ENCODE measurements around the gene EFNA1.
A peak's percentile ranks its signal among the peaks of the same experiment; 100 is the strongest.

The EFNA1 gene

GRCh38 chr1:155170101-155170785 is 42.6 kb downstream of the EFNA1 start:
- ATAC-seq (ENCODE audit: insufficient read depth, low read depth): no peak
- Histone ChIP-seq H3K79me2 (ENCODE audit: insufficient read depth, low read length) (peaks cover 19% of the 10 kb centered on the region), H3K4me2 (ENCODE audit: insufficient read depth, low read length) (no peak overlapping the region), H3K27me3 (ENCODE audit: insufficient read depth, low read length, poor library complexity) (no peaks in the 10 kb centered on the region), H3K4me1 (ENCODE audit: insufficient read depth, low read length) (peaks cover 52% of the 10 kb centered on the region), H4K20me1 (ENCODE audit: insufficient read depth, low read length) (peaks cover 3% of the 10 kb centered on the region; the same call in 1 of the 2 replicates), H3K9me3 (ENCODE audit: insufficient read depth, low read length, severe bottlenecking) (no peaks in the 10 kb centered on the region), H2AFZ (ENCODE audit: low read depth, low read length) (no peak overlapping the region), H3K36me3 (ENCODE audit: insufficient read depth, low read length) (peaks cover 23% of the 10 kb centered on the region), H3K4me3 (ENCODE audit: low read depth in 1 of 2, low read length in 2 of 2) (no peak overlapping the region), H3K9ac (ENCODE audit: low read depth, low read length) (no peak overlapping the region), H3K27ac (ENCODE audit: low read length) (no peak overlapping the region)
- DNase-seq: no peak
- TF ChIP-seq CTCF (IDR thresholded peaks at IDR 0.05; ENCODE audit: borderline replicate concordance, extremely low read depth, low read length, poor library complexity, severe bottlenecking) (no peak), EZH2 (IDR thresholded peaks at IDR 0.05; ENCODE audit: borderline replicate concordance, low read depth, low read length, severe bottlenecking) (no peak)

DNA sequence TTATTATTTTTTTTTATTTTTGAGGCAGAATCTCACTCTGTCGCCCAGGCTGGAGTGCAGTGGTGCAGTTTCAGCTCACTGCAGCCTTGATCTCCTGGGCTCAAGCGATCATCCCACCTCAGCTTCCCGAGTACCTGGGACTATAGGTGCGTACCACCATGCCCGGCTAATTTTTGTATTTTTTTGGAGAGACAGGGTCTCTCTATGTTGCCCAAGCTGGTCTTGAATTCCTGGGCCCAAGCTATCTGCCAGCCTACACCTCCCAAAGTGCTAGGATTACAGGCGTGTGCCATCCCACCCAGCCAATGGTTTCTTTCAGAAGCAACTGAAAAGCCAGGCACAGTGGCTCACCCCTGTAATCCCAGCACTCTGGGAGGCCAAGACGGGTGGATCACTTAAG is 43.1 kb downstream of the EFNA1 start:
- Histone ChIP-seq H3K9ac (ENCODE audit: low read depth, low read length) (no peak overlapping the region), H3K9me3 (ENCODE audit: insufficient read depth, low read length, severe bottlenecking) (no peaks in the 10 kb centered on the region), H3K4me3 (ENCODE audit: low read depth in 1 of 2, low read length in 2 of 2) (no peak overlapping the region), H3K4me1 (ENCODE audit: insufficient read depth, low read length) (peaks cover 53% of the 10 kb centered on the region), H3K79me2 (ENCODE audit: insufficient read depth, low read length) (peaks cover 19% of the 10 kb centered on the region), H3K27me3 (ENCODE audit: insufficient read depth, low read length, poor library complexity) (no peaks in the 10 kb centered on the region), H4K20me1 (ENCODE audit: insufficient read depth, low read length) (peaks cover 3% of the 10 kb centered on the region; the same call in 1 of the 2 replicates), H3K4me2 (ENCODE audit: insufficient read depth, low read length) (no peak overlapping the region), H3K27ac (ENCODE audit: low read length) (no peak overlapping the region), H2AFZ (ENCODE audit: low read depth, low read length) (no peak overlapping the region), H3K36me3 (ENCODE audit: insufficient read depth, low read length) (peaks cover 23% of the 10 kb centered on the region)
- ATAC-seq (ENCODE audit: insufficient read depth, low read depth) (no peak), DNase-seq (peak; percentile 3)
- TF ChIP-seq CTCF (IDR thresholded peaks at IDR 0.05; ENCODE audit: borderline replicate concordance, extremely low read depth, low read length, poor library complexity, severe bottlenecking) (no peak), EZH2 (IDR thresholded peaks at IDR 0.05; ENCODE audit: borderline replicate concordance, low read depth, low read length, severe bottlenecking) (no peak)

GRCh38 chr1:155171836-155172731 is 44.4 kb downstream of the EFNA1 start:
- Histone ChIP-seq H3K36me3 (ENCODE audit: insufficient read depth, low read length) (peaks cover 25% of the 10 kb centered on the region), H3K9ac (ENCODE audit: low read depth, low read length) (peak overlapping the region; percentile 86), H3K4me1 (ENCODE audit: insufficient read depth, low read length) (peaks cover 57% of the 10 kb centered on the region), H3K4me2 (ENCODE audit: insufficient read depth, low read length) (peak overlapping the region; percentile 81), H3K79me2 (ENCODE audit: insufficient read depth, low read length) (peaks cover 19% of the 10 kb centered on the region), H3K27ac (ENCODE audit: low read length) (peak overlapping the region; percentile 93), H3K4me3 (ENCODE audit: low read depth in 1 of 2, low read length in 2 of 2) (peak overlapping the region; percentile 42 to 79; a peak in 3 of 4 replicates), H2AFZ (ENCODE audit: low read depth, low read length) (peak overlapping the region; percentile 88), H3K9me3 (ENCODE audit: insufficient read depth, low read length, severe bottlenecking) (no peaks in the 10 kb centered on the region), H4K20me1 (ENCODE audit: insufficient read depth, low read length) (peaks cover 3% of the 10 kb centered on the region; the same call in 1 of the 2 replicates), H3K27me3 (ENCODE audit: insufficient read depth, low read length, poor library complexity) (no peaks in the 10 kb centered on the region)
- peak; percentile 1 for DNase-seq
- no peak for TF ChIP-seq EZH2 (IDR thresholded peaks at IDR 0.05; ENCODE audit: borderline replicate concordance, low read depth, low read length, severe bottlenecking)
- no peak for TF ChIP-seq CTCF (IDR thresholded peaks at IDR 0.05; ENCODE audit: borderline replicate concordance, extremely low read depth, low read length, poor library complexity, severe bottlenecking)
- peak; percentile 58 for ATAC-seq (ENCODE audit: insufficient read depth, low read depth)

All from DND-41 (cell line).